Activated gamma-delta T cell treated with Interleukin-2 at 50 U/mL for 16 hours (primary cell): Measurements from ENCODE around the gene ITGB6.

ENCODE experiments used
- DNase-seq: peaks from one replicate; pipeline ENCODE4 v3.0.0-alpha.2; 2020

The ITGB6 gene

GRCh38 chr2:160199683-160200389 is at the start of gene ITGB6:
Gene ITGB6, minus strand, starts transcription at chr2:160200272. Its CDS starts 209 bp downstream, at chr2:160200063.
- DNase-seq = no peak

- DNase-seq = no peak
These were observed 47.4 kb upstream of the ITGB6 start for GRCh38 chr2:160247296-160248035.

- DNase-seq = no peak
These were observed 46.3 kb upstream of the ITGB6 start for GRCh38 chr2:160246356-160246755.

- DNase-seq = no peak
These were observed 45.6 kb upstream of the ITGB6 start for GRCh38 chr2:160245614-160246155.

GRCh38 chr2:160242893-160243564 is 43.0 kb upstream of the ITGB6 start:
- DNase-seq = no peak

- no peak for DNase-seq
These were observed 41.4 kb upstream of the ITGB6 start for GRCh38 chr2:160241251-160242137.

- DNase-seq = no peak
These were observed 39.4 kb upstream of the ITGB6 start for GRCh38 chr2:160239436-160239835.

- DNase-seq = no peak
These were observed 38.3 kb upstream of the ITGB6 start for GRCh38 chr2:160238392-160238791.

- no peak for DNase-seq
These were observed 32.9 kb upstream of the ITGB6 start for GRCh38 chr2:160232905-160233475.

- no peak for DNase-seq
These were observed 29.5 kb upstream of the ITGB6 start for GRCh38 chr2:160229591-160229990.

- DNase-seq = no peak
These were observed 28.3 kb upstream of the ITGB6 start for GRCh38 chr2:160228141-160228917.

- no peak for DNase-seq
These were observed 27.3 kb upstream of the ITGB6 start for GRCh38 chr2:160227293-160227915.

- no peak for DNase-seq
These were observed 26.3 kb upstream of the ITGB6 start for GRCh38 chr2:160226367-160226766.

GRCh38 chr2:160225722-160226121 is 25.6 kb upstream of the ITGB6 start:
- DNase-seq = no peak

- no peak for DNase-seq
These were observed 24.4 kb upstream of the ITGB6 start for GRCh38 chr2:160224507-160224906.

GRCh38 chr2:160224060-160224459 is 24.0 kb upstream of the ITGB6 start:
- no peak for DNase-seq

GRCh38 chr2:160223560-160223959 is 23.5 kb upstream of the ITGB6 start:
- DNase-seq = no peak

- DNase-seq = no peak
These were observed 22.6 kb upstream of the ITGB6 start for GRCh38 chr2:160222546-160223283.

- DNase-seq = no peak
These were observed 21.6 kb upstream of the ITGB6 start for GRCh38 chr2:160221391-160222276.
